A549 treated with CpdA at 1 μM for 4 hours (cell line): ENCODE data around the gene JUND. TPM values are rescaled to one million over a fixed set of nuclear protein-coding genes. Genes with fewer than 3 reads are reported as not detected.

Experiments
- total RNA-seq: library from RNA; stranded (reverse); fragments of 200-300 nt; extraction: Qiagen RNA extraction; gene quantifications from 5 replicates; pipeline ENCODE4 v1.2.3, GENCODE V29; 2022; ENCODE audit warnings: low read depth

JUND gene
- total RNA-seq = 27.0 to 68.8 TPM (median 60.8 TPM) in 5 replicates

DNA sequence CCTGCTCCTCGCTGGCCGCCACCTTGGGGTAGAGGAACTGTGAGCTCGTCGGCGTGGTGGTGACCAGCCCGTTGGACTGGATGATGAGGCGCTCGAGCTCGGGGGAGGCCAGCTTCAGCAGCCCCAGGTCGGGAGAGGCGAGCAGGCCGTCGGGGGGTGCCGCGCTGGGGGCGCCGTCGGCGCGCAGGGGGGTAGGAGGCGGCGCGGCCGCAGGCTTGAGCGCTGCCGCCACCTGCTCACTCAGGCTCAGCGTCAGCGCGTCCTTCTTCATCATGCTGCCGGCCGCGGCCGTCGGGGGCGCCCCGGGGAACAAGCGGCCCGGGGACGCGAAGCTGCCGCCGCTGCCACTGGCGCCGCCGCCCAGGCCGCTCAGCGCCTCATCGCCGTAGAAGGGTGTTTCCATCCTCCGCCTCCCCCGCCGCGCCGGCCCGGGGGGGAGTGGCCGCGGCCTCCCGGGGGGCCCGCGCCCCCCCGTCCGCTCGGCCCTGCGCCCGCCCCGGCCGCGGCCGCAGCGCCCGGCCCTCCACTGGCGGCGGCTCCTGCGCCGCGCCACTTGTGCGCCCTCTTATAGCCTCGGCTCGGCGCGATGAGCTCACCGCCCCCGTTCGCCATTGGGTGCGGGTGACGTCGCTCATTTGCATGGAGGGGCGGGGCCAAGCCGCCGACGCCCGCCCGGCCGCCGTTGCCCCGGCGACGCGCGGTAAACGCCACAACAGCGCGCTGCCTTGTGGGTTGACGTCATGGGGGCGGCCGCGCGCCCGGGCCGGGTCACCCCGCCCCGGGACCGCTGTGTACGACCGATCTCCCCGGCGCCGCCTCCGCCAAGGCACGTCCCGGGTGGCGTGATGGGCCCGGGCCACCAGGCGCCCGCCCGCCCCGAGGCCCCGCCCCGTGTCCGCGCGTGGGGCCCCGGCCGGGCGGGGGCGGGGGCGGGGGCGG lies at the start of gene JUND:
JUND (minus strand) TSS at position 541 of the 939 bp plus-strand sequence; CDS start at position 403, 138 bp downstream.

GRCh38 chr19:18322759-18323460 lies 41.5 kb upstream of the JUND start, which contains the start of gene LSM4:
Gene LSM4 (minus strand): TSS chr19:18323076. CDS start chr19:18323020, 56 bp downstream.

DNA sequence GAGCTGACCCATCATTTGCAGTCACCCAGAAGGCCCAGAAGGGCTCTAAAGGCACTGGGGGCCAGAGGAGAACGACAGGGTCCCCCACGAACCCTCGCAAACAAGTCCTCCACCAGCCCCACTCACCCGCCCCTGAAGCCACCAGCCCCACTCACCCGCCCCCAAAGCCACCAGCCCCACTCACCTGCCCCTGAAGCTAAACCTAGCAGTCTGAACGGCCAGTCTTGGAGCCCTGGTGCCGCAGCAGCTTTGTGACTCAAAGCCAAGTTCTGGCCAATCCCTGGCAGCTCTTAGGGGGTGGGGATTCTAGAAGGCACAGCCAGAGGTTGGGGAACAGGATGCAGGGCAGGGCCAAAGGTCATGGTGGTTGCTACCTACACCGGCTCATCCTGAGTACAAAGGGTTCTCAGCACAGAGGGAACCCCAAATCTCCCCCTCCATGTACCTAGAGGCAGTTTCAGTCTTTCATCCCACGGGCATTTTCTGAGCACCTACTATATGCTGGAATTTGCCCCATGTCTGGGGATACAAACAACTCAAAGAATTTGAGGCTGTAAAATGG lies 7.1 kb downstream of the JUND start, which contains the start of gene IQCN:
IQCN (minus strand) TSS at position 234 of the 562 bp plus-strand sequence. CDS start 4,974 bp downstream, outside the sequence.

Other genes with a start within 250 kb of the JUND start
- not detected in 5 replicates for gene IL12RB1, start 194.7 kb downstream of the JUND start, total RNA-seq
- gene MAST3, start 183.8 kb downstream of the JUND start, total RNA-seq = 1.7 to 2.6 TPM (median 1.9 TPM) in 5 replicates
- 1.7 to 11.5 TPM (median 8.6 TPM) in 5 replicates for gene PIK3R2, start 128.5 kb downstream of the JUND start, total RNA-seq
- 12.2 to 20.9 TPM (median 15.6 TPM) in 5 replicates for gene IFI30, start 107.8 kb downstream of the JUND start, total RNA-seq
- 8.2 to 13.6 TPM (median 13.0 TPM) in 5 replicates for gene MPV17L2, start 88.4 kb downstream of the JUND start, total RNA-seq
- 0.63 to 1.1 TPM (median 0.78 TPM) in 5 replicates for gene RAB3A, start 77.6 kb downstream of the JUND start, total RNA-seq
- gene PDE4C, start 55.2 kb downstream of the JUND start, total RNA-seq = 0.08 to 0.22 TPM (median 0.16 TPM) in 4 of 5 replicates, not detected in the other
- gene IQCN, start 7.2 kb downstream of the JUND start, total RNA-seq = 0.31 to 0.59 TPM (median 0.39 TPM) in 5 replicates
- 212 to 240 TPM (median 230 TPM) in 5 replicates for gene LSM4, start 41.5 kb upstream of the JUND start, total RNA-seq
- gene PGPEP1, start 59.0 kb upstream of the JUND start, total RNA-seq = 2.2 to 3.7 TPM (median 3.6 TPM) in 5 replicates
- gene GDF15, start 104.5 kb upstream of the JUND start, total RNA-seq = 32.5 to 82.2 TPM (median 56.6 TPM) in 5 replicates
- gene LRRC25, start 116.0 kb upstream of the JUND start, total RNA-seq = 0.05 TPM in 2 of 5 replicates, not detected in the others
- gene SSBP4, start 137.8 kb upstream of the JUND start, total RNA-seq = 35.0 to 58.4 TPM (median 53.9 TPM) in 5 replicates
- gene ISYNA1, start 156.5 kb upstream of the JUND start, total RNA-seq = 31.8 to 43.0 TPM (median 41.5 TPM) in 5 replicates
- gene ELL, start 240.4 kb upstream of the JUND start, total RNA-seq = 4.0 to 5.2 TPM (median 5.0 TPM) in 5 replicates